ENCODE measurements around the gene CHI3L2.

DNA sequence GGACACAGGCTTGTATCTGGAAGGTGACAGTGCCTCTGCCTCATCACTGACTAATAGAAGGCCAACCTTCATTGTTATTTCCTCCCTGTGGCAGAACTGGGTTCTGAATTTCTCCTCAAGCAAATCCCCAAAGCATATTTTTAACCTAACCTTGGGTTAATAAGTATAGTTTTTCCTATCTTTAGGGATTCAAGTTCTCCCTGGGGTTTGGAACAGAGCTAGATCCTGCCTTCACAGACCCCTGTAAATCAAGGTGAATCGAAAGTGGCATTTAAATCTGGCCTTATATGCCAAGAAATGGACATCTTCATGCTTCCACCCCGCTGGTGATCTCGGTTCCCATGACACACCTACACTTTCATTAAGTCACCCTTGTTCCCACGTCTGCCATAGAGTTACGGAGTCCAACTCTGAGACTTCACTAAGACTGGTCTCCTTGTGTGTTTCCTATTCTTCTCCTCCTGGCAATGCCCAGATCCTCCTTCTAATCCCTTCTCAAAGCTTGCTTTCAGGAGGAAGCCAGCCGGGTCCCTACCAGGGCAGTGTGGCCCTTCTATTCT is 4.3 kb upstream of the CHI3L2 start:
- TF ChIP-seq POLR2AphosphoS5 (IDR thresholded peaks at IDR 0.05; ENCODE audit: low read depth, low read length) (no peak), TAF1 (IDR thresholded peaks at IDR 0.05; ENCODE audit: borderline replicate concordance, insufficient read depth, low read length) (no peak), SIN3A (IDR thresholded peaks at IDR 0.05; ENCODE audit: borderline replicate concordance, insufficient read depth, low read length) (no peak), FOXP2 (optimal IDR thresholded peaks at IDR 0.05; ENCODE audit: borderline replicate concordance, extremely low read depth, extremely low read length, insufficient read depth) (no peak)
- TF ChIP-seq, protein P1, sequence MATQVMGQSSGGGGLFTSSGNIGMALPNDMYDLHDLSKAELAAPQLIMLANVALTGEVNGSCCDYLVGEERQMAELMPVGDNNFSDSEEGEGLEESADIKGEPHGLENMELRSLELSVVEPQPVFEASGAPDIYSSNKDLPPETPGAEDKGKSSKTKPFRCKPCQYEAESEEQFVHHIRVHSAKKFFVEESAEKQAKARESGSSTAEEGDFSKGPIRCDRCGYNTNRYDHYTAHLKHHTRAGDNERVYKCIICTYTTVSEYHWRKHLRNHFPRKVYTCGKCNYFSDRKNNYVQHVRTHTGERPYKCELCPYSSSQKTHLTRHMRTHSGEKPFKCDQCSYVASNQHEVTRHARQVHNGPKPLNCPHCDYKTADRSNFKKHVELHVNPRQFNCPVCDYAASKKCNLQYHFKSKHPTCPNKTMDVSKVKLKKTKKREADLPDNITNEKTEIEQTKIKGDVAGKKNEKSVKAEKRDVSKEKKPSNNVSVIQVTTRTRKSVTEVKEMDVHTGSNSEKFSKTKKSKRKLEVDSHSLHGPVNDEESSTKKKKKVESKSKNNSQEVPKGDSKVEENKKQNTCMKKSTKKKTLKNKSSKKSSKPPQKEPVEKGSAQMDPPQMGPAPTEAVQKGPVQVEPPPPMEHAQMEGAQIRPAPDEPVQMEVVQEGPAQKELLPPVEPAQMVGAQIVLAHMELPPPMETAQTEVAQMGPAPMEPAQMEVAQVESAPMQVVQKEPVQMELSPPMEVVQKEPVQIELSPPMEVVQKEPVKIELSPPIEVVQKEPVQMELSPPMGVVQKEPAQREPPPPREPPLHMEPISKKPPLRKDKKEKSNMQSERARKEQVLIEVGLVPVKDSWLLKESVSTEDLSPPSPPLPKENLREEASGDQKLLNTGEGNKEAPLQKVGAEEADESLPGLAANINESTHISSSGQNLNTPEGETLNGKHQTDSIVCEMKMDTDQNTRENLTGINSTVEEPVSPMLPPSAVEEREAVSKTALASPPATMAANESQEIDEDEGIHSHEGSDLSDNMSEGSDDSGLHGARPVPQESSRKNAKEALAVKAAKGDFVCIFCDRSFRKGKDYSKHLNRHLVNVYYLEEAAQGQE (IDR thresholded peaks at IDR 0.05; ENCODE audit: insufficient read depth in 1 of 2, low read depth in 2 of 2, low read length in 2 of 2), result no peak
